Activated CD4-positive, alpha-beta T cell treated with anti-CD3 and anti-CD28 coated beads, Interleukin-2, amount 50 U/mL, for 1 hour (primary cell): ENCODE measurements around the gene NDUFB11.

Experiments
- DNase-seq: peaks from one replicate; pipeline ENCODE4 v3.0.0-alpha.2; 2020

The NDUFB11 gene

GRCh38 chrX:47174376-47174775 lies 29.9 kb upstream of the NDUFB11 start:
- no peak for DNase-seq

DNA sequence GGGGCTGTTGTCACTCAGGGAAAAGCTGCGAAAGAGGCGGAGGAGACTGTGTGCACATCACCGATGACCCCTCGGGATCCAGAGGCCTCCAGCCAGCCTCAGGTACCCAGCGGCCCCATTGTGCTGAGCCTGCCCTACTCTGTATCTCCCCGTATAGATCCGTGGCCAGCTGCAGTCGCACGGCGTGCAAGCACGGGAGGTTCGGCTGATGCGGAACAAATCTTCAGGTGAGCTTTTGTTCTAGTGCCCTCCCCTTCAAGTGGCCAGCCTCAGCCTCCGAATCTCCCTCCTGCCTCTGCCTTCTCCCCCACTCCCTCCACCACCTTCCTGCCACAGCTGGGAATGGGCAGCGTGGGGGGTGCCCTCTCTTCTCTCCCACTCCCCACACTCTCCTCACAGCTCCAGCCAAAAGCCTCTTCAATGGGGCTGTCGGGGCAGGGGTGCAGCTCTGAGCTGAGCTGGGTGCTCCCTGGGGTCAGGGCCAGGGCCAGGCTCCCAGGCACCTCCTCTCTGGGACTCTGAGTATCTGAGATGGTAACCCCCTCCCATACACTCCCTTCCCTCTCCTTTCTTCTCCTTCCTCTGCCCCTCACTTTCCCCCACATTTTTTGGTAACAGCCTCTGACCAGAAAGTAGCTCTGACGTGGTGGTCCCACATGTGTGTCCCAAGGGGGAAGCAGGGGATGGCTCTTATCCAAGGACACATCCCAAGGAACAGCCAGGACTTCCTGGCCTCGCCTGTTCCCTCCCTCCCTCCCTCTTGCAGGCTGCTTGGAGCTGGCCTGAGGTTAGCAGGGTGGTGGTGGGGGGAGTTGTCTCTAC lies 28.7 kb upstream of the NDUFB11 start:
- DNase-seq: no peak

GRCh38 chrX:47172549-47172948 lies 28.0 kb upstream of the NDUFB11 start:
- no peak for DNase-seq

DNA sequence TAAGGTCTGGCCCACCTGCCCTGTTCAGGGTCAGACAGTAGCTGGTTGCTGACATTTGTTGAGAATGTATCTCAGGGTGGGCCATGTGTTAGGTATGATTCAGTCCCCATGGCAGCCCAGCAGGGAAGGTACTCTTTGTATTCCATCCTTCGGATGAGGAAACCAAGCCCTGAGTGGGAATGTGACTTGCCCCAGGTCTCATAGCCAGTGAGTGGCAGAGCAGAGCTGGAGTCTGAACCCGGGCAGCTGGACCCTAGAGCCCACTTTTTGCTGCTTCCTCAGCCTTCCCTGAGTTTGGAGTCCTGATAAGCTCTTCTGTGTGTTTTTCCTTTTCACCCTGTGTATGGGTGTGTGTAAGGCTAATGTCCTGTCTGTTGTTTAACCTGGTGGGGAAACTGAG lies 27.5 kb upstream of the NDUFB11 start:
- no peak for DNase-seq

GRCh38 chrX:47170861-47171692 lies 26.6 kb upstream of the NDUFB11 start:
- DNase-seq: no peak

GRCh38 chrX:47169726-47170515 lies 25.4 kb upstream of the NDUFB11 start:
- no peak for DNase-seq

DNA sequence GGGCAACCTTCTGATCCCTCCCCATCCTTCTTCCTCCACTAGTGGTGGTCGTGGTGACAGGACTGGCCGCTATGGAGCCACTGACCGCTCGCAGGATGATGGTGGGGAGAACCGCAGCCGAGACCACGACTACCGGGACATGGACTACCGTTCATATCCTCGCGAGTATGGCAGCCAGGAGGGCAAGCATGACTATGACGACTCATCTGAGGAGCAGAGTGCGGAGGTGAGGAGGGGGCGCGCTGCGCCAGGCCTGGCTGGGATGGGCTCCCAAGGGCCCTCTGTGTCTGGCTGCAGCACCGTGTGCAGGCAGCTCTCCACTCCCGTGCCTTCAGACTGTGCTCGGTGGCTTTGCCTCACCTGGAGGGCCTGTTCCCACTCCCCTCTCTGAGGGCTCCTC lies 24.8 kb upstream of the NDUFB11 start:
- DNase-seq: no peak

GRCh38 chrX:47168495-47169073 lies 24.1 kb upstream of the NDUFB11 start:
- DNase-seq: no peak

GRCh38 chrX:47166126-47166525 lies 21.6 kb upstream of the NDUFB11 start:
- no peak for DNase-seq

- no peak for DNase-seq
Observed at GRCh38 chrX:47164420-47164819, 19.9 kb upstream of the NDUFB11 start.

- no peak for DNase-seq
Observed at GRCh38 chrX:47162927-47163583, 18.6 kb upstream of the NDUFB11 start.

GRCh38 chrX:47160781-47161180 lies 16.3 kb upstream of the NDUFB11 start:
- DNase-seq: no peak

DNA sequence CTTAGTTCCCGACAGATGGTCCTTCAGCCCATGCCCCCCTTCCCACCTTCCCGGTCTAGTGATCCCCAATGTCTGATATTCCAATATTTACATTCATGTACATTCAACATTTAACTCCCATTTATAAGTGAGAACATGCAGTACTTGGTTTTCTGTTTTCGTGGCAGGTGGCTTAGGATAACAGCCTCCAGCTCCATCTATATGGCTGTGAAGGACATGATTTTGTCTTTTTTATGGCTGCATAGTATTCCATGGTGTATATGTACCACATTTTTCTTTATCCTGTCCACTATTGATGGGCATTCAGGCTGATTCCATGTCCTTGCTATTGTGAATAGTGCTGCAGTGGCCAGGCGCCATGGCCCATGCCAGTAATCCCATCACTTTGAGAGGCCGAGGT lies 14.3 kb upstream of the NDUFB11 start:
- DNase-seq: no peak

GRCh38 chrX:47158131-47158530 lies 13.6 kb upstream of the NDUFB11 start:
- no peak for DNase-seq

- no peak for DNase-seq
Observed at GRCh38 chrX:47156611-47157520, 12.4 kb upstream of the NDUFB11 start.

- DNase-seq: no peak
Observed at GRCh38 chrX:47151435-47151834, 6.9 kb upstream of the NDUFB11 start.

GRCh38 chrX:47148946-47149345 lies 4.4 kb upstream of the NDUFB11 start:
- no peak for DNase-seq

DNA sequence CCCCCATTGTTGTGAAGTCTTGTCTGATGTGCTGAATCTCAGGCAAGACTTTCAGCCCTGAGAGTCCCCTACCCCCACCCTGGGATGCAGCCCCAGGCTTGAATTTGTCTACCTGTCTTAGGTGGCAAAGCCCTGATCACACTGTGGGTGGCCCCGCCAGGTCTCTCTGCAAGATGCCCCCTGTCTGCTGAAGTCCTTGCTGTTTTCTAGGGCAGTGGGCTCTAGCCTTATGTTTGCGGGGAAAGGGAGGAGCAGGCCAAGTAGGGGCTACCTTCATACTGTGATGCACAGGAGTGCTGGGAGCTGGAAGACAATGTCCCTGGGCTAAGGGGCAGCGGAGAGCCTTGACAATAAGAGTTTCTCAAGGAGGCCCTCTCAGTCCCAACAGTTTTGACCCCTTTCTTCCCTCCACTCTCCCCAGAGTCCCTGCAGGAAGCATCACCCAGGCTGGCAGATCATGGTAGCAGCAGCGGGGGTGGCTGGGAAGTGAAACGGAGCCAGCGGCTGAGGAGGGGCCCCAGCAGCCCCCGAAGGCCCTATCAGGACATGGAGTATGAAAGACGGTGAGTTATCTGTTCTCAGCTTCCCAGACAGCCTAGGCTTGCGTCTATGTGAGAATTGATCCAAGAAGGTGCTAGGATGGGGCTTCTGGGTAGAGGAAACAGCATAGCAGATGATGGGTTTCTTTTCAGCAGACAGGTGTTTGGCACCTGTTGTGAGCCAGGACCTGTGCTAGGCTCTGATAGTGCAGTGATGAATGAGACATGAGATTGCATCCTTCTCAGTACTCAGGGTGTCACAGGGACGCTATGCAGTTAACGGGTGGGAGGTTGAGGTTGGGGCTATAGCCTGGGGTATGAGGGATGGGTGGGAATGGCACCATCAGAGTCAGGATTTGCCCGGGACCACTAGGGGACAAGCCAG lies 2.7 kb upstream of the NDUFB11 start:
- no peak for DNase-seq

GRCh38 chrX:47146121-47146935 lies 1.8 kb upstream of the NDUFB11 start:
- DNase-seq: no peak
